TTC549 (cell line): ENCODE data around the gene INTS14.
"Not testable (repeated sequence)": the region's sequence is repeated elsewhere in the genome, so short reads cannot be mapped to it uniquely, and the experiment has no call there.

ENCODE experiments used
- FAIRE-seq: peaks from 2 replicates; lab custom pipeline; 2012; peaks lifted over from hg19 to GRCh38; lab: Jason Lieb, UNC

INTS14 gene

DNA sequence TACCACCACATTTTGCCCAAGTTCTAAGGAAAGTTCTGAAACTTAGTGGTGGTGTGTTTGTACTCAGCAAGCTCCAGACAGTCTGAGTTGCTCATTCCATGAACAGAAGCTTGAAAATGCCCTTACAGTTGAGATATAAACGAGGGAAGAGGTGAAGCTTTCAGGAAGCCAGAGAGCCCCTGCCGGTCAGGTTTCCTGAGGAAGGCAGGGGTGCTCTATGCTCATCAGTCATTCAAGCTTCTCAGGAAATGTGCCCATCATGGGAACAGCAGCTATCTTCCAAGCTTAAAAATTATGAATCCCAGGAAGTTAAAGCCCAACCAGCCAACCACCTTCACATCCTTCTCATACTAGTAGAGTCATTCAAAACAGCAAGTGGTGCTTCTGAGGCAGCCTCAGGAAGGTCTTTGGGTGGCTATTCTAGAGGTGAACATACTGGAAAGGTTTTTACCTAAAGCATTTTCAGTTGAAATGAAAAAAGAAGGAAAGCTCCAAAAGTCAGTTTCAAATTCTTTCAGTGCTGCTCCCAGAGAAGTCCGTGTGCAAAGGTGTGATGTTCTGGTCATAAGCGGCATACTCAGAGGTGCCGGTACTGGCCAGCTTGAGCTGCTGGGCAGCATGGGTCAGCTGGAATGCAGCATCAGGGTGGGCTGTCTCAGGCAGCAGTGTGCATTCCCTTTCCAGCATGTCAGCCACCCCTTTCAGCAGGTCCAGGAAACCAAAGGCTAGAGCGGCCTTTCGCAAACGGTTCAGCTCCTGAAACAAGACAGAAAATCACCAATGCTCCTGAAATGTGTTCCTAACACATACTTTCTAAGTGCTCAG lies 31.8 kb downstream of the INTS14 start:
- no peak for FAIRE-seq

DNA sequence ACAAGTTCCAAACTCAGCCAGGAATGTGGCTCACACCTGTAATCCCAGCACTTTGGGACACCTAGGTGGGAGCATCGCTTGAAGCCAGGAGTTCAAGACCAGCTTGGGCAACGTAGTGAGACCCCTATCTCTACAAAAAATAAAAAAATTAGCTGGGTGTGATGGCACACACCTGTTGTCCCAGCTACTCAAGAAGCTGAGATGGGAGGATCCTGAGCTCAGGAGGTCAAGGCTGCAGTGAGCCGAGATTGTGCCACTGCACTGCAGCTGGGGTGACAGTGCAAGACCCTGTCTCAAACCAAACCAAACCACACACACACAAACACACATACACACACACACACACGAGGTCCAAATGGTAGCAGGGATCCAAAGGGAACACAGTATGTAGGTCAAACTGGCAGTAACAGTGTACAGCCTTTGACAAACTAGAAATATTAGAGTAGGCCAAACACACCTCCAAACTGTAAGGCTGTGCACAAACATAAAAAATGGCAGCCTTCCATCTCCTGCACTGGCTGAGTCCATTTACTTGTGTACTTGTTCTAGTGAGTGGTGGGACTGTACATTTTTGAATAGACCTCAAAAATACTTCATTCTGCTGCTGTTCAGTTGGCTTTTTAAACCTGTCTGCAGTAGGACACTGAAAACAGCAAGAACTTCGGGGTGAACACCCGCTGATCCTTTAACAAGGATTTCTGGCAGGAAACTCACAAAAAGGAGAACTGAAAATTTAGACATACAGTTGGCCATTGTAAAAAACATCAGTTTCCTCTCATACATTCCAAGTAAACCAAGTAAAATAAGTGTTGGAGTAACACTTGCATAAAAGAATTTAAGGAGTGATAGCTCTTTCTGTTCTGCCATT lies 33.6 kb downstream of the INTS14 start:
- no peak for FAIRE-seq

DNA sequence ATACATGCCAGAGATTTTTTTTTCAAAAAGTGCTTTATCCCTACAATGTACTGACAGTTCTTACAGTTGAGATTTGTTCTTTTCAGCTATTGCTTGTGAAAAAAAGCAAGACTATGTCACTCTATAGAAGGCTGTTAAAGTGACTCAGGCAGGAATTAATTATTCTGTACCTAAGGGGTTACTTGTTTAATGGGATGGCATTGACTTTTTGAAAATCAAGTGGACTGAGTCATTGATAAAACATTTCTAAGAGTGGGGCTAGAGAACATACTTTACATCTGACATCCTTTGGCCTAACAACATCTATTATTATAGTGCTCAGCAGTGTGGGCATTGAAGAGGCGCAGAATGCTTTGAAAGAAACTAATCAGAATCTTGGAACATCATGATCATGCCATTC lies 34.3 kb downstream of the INTS14 start:
- no peak for FAIRE-seq

DNA sequence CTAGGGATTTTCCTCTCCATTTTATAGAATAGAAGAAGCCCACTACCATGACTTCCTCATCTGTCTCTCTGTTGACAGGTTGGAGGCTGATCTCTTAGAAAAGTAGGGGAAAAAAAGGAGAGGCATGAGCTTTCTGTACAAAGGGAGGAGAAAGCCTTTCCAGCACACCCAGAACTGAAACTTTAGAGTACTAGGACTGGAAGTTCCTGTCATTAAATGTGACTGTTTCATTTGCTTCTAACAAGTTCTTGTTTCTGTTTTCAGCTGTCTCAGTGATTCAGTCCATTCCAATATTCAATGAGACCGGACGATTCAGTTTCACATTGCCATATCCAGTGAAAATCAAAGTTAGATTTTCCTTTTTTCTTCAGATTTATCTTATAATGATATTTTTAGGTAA lies 39.0 kb downstream of the INTS14 start:
- no peak for FAIRE-seq

DNA sequence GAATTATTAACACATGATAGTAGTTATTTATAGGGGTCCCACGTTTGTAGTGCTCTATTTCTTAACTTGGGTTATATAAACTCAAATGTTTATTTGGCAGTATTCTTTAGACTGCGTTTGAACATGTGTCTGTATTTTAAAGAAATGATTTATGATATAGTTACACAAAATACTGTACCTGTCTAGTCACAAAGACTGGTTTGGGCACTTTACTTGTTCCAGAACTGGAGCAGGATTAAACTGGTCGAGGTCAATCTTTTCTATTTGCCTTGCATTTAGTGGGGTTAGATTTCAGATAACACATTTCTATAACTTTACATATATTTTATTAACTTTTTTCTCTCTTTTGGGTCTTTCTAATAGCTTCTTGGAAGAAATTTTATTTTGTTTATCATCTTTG lies 41.2 kb downstream of the INTS14 start:
- no peak for FAIRE-seq

DNA sequence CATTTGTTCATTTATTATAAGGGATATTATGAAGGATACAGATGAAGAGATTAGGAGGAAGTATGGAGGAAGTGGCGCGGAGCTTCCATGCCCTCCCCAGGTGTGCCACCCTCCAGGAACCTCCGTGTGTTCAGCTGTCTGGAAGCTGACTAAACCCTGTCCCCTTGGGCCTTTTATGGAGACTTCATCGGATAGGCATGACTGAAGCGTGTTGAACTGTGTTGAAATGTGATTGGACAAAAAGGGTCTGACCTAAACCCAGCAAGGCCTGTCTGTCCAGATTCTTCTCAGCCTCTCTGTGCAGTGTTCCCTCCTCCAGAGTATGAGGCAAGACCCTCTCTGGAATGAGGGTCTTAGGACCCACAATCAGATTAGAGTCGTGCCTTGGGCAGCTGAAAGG lies 49.0 kb downstream of the INTS14 start:
- no peak for FAIRE-seq

DNA sequence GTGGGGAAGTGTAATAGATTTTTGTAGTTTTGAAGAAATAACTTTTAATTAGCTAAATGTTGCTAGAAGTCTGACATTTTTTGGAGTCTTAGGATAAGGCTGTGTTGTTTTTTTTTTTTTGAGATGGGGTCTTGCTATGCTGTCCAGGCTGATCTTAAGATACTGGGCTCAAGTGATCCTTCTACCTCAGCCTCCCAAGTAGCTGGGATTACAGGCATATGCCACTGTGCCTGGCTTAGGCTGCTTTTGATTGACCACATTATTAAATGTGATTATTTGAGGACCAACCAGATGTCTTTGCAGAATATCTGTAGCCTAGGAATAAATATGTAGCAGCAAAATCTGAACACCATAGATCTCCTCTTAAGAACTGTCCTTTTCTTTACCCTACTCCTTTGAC lies 51.0 kb downstream of the INTS14 start:
- FAIRE-seq: no peak

DNA sequence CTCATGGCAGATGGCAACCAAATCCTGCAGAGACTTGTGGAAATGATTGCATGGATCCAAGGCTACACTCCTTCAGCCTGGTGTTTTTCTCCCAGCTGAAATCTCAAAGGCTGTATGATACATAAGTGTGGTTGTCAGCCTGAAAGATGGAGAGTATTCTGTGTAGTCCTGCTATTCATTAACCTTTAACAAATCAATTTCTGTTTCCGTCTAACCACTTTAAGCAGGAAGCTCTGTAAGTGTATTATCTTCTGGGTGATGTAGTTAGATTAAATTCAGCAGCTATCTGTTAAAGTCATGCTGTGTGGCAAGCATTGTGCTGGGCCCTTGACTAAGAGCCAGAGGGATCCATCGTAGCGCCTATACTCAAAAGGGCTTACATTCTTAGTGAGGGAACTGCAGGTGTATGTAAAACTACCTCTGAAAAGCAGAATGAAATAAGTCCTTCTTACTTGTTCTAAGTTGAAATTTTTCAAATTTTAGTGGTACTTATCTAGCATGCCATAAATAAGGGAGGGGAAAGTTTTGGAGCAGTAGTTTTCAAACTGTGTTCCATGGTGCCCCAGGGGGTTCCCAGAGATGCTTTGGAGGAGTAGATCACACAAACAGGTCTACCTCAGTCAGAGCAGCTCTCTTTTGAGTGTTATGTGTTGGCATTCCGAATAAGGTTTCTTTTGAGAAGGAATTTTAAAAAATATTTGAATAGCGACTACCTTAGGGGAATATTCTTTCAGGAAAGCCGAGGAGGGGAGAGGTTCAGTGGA lies 51.8 kb downstream of the INTS14 start:
- FAIRE-seq: no peak

DNA sequence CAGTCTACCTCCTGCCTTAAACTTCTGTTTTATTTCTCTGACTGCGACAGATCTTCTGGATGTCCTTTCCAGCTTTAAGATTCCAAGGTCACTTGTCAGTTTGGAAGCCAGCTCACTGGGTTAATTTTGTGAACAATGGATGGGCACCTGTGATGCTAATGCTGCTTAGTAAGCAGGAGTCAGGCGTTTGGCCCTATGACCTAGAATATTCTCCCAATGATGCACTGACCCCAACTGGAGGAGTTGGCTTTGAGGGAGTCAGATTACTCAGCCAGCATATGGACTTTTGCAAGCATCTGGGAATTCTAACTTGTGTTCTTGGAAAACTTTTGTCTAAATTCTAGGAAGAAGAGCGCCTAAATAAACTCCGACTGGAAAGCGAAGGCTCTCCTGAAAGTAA lies 52.6 kb downstream of the INTS14 start:
- no peak for FAIRE-seq

DNA sequence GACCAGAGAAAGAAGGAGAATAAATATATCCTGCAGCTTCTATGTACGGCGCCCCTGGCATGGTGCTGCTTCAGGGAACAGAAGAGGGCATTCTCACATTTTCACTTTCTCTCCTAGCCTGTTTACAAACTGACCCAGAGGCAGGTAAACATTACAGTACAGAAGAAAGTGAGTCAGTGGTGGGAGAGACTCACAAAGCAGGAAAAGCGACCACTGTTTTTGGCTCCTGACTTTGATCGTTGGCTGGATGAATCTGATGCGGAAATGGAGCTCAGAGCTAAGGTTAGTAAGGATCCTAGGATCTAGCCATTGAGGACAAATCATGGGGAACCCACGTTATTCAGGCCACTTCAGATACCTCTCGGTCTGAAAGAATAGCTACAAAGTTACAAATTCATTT lies 54.3 kb downstream of the INTS14 start:
- no peak for FAIRE-seq

DNA sequence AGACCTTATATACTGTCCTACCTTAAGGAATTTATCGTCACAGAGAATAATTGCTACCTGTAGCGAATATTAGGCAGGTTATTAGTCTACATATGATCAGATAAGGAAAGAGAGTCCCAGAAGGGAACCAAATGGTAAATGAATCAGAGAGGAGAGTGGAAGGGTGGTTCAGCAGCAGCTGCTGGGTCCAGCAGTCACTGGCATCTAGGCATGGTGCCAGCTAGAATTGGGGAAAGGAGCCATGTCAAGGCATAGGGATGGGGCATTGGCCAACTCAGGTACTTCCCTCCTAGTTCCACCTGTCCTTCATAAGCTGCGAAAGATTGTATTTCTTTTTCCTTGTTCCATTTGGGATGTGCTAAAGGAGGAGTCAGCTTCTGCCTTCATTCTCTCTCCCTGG lies 57.2 kb downstream of the INTS14 start:
- no peak for FAIRE-seq

DNA sequence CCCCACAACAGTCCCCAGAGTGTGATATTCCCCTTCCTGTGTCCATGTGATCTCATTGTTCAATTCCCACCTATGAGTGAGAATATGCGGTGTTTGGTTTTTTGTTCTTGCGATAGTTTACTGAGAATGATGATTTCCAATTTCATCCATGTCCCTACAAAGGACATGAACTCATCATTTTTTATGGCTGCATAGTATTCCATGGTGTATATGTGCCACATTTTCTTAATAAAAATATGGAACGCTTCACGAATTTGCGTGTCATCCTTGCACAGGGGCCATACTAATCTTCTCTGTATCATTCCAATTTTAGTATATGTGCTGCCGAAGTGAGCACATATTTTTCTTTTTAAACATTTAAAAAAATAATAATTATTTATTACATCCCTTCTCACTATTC lies 58.1 kb downstream of the INTS14 start:
- FAIRE-seq: not testable (repeated sequence)

DNA sequence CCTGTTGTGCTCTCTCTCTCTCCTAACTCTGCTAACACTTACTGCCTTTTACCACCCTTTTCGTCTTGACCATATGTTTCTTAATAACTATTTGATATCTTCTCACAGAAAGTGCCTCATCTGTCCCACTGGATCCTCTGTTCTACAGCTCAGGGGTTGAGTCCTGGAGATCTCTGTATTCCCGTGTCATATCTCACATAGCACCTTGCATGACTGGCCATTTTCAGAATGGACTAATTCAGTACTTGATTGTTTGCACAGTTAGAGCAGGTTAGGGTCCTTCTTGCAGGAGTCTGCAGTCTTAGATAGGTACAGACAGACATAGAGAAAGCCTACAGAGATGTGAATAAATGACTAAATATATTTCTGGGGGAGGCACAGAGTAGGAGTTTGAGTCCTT lies 59.7 kb downstream of the INTS14 start:
- no peak for FAIRE-seq

DNA sequence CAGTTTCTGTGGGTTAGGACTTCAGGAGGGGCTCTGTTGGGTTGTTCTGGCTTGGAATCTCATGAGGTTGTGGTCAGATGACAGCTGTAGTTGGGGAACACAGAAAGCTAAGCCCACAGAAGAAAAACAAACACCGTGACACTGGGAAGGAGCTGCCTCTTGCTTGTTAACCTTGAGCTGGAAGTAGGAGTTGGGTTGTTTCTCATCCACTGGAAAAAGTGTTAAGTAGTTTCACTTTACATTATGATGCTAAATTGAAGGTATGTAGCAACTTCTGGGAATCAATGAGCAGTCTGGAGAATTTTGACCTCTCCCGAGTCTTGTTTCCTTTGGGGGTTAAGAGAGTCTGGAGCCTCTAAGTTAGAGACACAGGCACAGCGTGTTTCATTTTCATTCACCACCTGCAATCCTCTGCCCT lies 60.2 kb downstream of the INTS14 start:
- FAIRE-seq: no peak

DNA sequence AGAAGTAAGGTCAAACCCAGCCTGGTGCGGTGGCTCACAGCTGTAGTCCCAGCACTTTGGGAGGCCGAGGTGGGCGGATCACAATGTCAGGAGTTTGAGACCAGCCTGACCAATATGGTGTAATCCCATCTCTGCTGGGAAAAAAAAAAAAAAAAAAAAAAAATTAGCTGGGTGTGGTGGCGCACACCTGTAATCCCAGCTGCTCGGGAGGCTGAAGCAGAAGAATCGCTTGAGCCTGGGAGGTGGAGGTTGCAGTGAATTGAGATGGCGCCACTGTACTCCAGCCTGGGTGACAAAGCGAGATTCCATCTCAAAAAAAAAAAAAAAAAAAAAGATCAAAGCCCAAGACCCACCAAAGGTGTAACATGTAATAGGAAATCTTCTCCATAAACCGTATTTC lies 61.6 kb downstream of the INTS14 start:
- FAIRE-seq: not testable (repeated sequence)

DNA sequence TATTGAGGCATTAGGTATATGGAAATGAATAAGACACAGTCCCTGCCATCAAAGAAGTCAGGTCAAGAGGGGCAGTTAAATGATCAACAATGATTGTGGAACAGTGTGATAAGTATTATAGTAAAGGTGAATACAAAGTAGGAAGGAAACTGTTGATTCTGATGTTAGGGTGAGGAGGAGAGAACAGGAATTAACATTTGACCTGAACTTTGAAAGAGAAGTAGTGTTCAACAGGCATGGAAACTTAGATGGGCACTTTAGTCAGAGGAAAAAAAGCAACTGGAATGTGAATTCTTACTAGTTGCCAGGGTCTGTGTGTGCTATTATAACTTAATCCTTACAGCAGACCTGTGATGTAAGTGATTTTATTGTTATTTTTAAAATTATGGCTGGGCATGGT lies 63.1 kb downstream of the INTS14 start:
- FAIRE-seq: no peak

DNA sequence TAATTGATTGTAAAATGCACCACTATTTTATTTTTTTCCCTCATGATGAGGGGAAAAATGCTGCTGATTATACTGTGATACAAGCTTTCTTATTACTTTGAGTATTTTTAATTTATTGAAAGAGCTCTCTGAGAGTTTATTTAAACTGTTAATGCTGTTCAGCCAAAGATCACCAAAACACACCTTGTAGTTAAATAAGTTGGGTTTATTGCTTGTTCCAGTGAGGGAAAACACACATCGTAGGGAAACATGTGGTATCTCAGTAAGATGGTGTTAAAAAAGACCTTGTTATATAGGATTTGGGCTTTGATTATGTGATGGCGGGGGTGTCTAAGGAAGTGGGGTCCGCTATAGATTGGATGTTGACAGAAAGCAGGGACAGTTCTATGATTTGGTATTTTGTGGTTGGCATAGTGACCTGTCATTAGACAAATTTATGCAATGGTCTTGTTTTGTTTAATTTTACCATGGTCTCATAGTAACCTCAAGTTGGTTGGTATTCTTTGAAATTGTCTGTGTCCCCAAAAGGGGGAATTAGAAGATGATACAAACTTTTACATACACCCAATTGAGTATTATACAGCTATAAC lies 69.6 kb downstream of the INTS14 start:
- no peak for FAIRE-seq

DNA sequence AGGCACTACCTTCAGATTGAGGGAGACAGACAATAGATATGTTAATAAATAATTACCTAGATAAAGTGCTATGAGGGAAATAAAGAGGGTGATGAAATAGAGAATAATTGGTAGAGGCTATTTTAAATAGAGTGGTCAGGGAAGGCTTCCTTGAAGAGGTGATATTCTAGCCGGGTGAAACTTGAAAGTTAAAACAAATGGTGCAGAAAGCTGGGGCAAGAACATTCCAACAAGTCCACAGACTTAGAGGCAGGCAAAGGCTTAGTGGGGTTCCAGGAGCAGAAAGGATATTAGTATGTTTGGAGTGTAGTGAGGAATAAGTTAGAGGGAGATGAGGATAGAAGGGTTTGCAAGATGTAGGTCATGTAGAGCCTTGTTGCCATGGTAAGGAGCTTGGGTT lies 70.6 kb downstream of the INTS14 start:
- no peak for FAIRE-seq

DNA sequence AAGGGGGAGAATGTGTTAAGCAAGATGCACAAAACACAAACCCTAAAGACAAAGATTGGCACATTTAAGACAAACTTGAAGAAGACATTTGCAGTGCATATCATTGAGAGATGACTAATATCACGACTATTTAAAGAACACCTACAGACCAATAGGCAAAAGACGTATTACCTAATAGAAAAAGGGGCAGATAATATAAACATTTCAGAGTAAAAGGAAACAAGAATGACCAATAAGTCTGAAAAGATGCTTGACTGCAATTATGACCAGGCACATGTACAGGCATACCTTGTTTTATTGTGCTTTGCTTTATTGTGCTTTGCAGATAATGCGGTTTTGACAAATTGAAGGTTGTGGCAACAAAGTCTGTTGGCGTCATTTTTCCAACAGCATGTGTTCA lies 75.7 kb downstream of the INTS14 start:
- FAIRE-seq: no peak

DNA sequence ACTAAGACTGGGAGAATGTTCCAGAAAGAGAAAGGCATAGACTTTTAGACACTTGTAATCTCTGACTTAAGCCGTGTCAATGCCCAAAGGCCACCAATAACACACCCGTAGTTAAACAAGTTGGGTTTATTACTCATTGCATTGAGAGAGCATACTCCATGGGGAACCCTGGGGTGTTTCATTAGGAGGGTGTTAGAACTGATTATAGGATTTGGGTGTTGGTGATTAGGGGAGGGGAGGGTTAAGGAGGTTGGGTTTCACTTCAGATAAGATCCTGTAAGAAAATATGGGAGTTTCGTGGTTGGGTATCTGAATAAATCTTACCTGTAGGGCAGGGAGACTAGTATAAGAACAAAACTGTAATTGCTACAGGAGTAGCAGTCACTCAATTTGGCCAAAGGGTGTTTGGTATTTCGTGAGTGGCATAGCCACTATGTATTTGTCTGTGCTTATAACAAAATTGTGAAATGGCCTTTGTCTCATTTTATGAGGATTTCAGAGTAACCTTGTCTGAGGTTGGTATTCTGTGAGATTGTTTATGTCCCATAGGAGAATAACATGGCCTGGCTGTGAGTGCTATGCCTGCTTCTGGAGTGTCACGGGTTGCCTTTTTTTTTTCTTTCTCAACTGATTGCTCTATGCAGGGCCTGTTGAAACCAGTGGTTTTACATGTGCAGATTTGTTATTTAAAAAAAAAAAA lies 77.7 kb downstream of the INTS14 start:
- no peak for FAIRE-seq

DNA sequence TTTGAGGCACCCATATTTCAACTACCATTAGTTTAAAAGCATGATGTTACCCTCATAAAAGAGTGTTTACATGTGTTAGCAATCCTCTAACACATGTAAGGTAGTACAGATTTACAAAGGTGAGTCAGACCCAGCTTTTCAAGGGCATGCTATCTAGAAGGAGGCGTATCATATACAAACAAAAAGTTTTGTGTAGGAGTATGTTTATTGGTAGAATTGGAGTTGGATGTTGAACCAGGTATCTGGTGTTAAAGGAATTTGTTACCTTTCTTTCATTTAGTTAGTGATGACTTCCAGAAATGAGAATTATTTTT lies 78.2 kb downstream of the INTS14 start:
- FAIRE-seq: no peak
